Right lobe of liver (tissue), 6 donors: ENCODE data around the gene ANKAR. TPM values are rescaled to one million over a fixed set of nuclear protein-coding genes. Genes with fewer than 3 reads are reported as not detected.

Experiments
- ATAC-seq, 4 donors: fragments of 200-7000 bp; cut with Tn5 transposase; one replicate each; pipeline ENCODE4 v1.9.1; 2020; ENCODE audit warnings: mild to moderate bottlenecking in 4 of 4, moderate library complexity in 4 of 4
- DNase-seq, 3 donors: peaks; one replicate each; pipeline ENCODE4 v3.0.0-alpha.2; 2020
- H3K27ac ChIP-seq, 3 donors: fragments of 200-600 bp; one replicate each; pipeline ENCODE4 v1.8.0; 2022
- H3K27me3 ChIP-seq, 2 donors: fragments of 200-600 bp; one replicate each; pipeline ENCODE4 v1.8.0; 2022
- H3K36me3 ChIP-seq, 4 donors: fragments of 200-600 bp; sonication (generic) in 1 of 4; one replicate each; pipeline versions ENCODE4 v1.5.1 to v1.8.0; 2017 to 2022; ENCODE audit warnings: control low read depth in 1 of 4
- H3K4me1 ChIP-seq, 4 donors: fragments of 200-600 bp; sonication (generic) in 1 of 4; one replicate each; pipeline versions ENCODE4 v1.5.1 to v1.8.0; 2017 to 2022; ENCODE audit warnings: control low read depth in 1 of 4
- H3K4me3 ChIP-seq, 3 donors: fragments of 200-600 bp; one replicate each; pipeline ENCODE4 v1.8.0; 2022
- H3K9me3 ChIP-seq, 4 donors: fragments of 200-600 bp; sonication (generic) in 1 of 4; one replicate each; pipeline versions ENCODE4 v1.5.1 to v1.8.0; 2017 to 2022; ENCODE audit warnings: control low read depth in 1 of 4
- POLR2A ChIP-seq: fragments of 450-650 bp; IDR thresholded peaks from one replicate; pipeline ENCODE4 v1.6.1; 2017; ENCODE audit warnings: antibody characterized with exemption, mild to moderate bottlenecking
- WGBS: methylation state at CpG from one replicate; pipeline ENCODE4 v1.1.6; 2018; ENCODE audit warnings: low coverage, low lambda C conversion rate; ENCODE audit not compliant: insufficient coverage; ENCODE audit errors: missing lambda C conversion rate; 5-methylcytosine and 5-hydroxymethylcytosine counted together
- intact Hi-C, 2 donors: fragments of 100-400 bp; cut with DNase I; formaldehyde crosslinking; loops; one replicate each; pipeline versions ENCODE4 v1.11.2 to v1.14.1; 2022
- total RNA-seq, 6 experiments: library from RNA; depleted of rRNA in 2 of 6; stranded (reverse); fragments of >200 nt in 2 of 6; fragmentation: NEBNext Ultra II Directional in 3 of 6; extraction: Animal tissue kit (Norgen Biotek cat#: 25700) in 3 of 6; gene quantifications; one replicate each; pipeline versions ENCODE4 v1.1.0 to v1.2.4, GENCODE V29; 2016 to 2023
- TF ChIP-seq, protein P1 (sequence below), 4 donors: fragments of 200-600 bp in 3 of 4; fragments of 450-650 bp in 1 of 4; IDR thresholded peaks; one replicate each; pipeline versions ENCODE4 v1.5.1 to v1.8.0; 2016 to 2022; ENCODE audit warnings: antibody characterized with exemption in 4 of 4, mild to moderate bottlenecking in 2 of 4
- donor health status: DM: no; HTN: yes; CAD: no.
- donor health status: DM: no; HTN: no; CAD: no.
- donor health status: DM: no; HTN: no; CAD: no.
- donor health status: DM: no; HTN: yes; CAD: no.
- donor health status: DM: no; HTN: yes; CAD: no.

Gene ANKAR
- total RNA-seq, 6 experiments from 2014 or later, result 2.9 to 9.2 (median 4.8) TPM

DNA sequence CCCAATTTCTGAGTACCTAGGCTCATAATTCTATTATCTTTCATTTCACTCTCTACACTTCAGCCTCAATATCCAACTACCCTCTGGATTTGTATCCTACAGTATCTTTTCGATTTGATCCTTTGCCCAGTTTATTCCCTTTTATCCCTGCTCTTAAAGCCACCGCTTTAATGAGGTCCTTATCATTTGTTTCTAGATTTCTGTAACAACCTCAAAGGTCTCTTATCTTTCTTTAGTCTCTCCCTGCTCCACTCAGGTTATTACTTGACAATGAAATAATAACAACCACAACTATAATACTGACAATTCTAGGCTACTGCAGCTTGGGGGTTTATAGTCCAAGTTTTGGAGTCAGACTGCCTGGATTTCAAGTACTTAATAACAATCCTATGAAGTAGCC, 39.1 kb upstream of the ANKAR start:
- Histone ChIP-seq H3K27ac (no peak overlapping the region), H3K27me3 (no peaks in the 10 kb centered on the region), H3K9me3 (no peaks in the 10 kb centered on the region), H3K4me3 (no peak overlapping the region), H3K4me1 (no peaks in the 10 kb centered on the region), H3K36me3 (no peaks in the 10 kb centered on the region)
- DNase-seq (no peak), ATAC-seq (no peak)
- no peak for TF ChIP-seq POLR2A
- TF ChIP-seq, protein P1, sequence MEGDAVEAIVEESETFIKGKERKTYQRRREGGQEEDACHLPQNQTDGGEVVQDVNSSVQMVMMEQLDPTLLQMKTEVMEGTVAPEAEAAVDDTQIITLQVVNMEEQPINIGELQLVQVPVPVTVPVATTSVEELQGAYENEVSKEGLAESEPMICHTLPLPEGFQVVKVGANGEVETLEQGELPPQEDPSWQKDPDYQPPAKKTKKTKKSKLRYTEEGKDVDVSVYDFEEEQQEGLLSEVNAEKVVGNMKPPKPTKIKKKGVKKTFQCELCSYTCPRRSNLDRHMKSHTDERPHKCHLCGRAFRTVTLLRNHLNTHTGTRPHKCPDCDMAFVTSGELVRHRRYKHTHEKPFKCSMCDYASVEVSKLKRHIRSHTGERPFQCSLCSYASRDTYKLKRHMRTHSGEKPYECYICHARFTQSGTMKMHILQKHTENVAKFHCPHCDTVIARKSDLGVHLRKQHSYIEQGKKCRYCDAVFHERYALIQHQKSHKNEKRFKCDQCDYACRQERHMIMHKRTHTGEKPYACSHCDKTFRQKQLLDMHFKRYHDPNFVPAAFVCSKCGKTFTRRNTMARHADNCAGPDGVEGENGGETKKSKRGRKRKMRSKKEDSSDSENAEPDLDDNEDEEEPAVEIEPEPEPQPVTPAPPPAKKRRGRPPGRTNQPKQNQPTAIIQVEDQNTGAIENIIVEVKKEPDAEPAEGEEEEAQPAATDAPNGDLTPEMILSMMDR (IDR thresholded peaks at IDR 0.05), result no peak
- 86% methylated on average over 2 of the region's 2 CpGs for WGBS
- intact Hi-C loops, result loop anchor here in 1 of 2 donors (10.0 kb wide), 1 partner anchor 161 kb away; no protein-coding TSS in a partner anchor

DNA sequence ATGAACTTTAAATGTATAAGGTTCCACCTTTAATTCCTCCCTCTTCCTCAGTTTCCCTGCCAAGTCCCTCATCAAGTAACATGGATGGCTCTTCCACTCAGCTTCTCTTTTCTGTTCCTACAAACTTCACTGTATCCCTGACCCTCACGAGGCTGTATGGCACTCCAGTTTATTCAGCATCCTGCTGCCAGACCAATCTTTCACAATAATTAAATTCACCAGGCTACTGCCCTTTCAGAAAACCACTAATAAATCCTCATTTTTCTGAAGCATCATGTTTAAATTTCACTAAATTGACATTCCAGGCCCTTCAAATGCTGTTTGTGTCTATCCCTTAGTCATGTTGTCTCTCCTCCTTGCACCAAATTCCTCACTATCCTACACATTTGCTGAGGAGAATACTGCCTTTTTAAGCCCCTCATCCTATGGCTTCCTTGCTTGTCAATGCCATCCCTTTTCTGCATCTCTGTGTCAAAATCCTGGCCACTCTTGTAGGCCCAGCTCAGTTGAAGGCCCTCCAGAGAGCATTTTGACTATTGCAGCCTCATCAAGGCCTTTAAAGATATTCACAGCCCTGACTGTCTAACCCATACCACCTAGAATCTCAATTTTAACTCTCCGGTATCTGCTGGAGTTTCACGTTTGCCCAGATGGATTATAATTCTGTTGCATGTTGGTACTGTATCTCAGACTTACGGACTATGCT, 36.0 kb upstream of the ANKAR start:
- intact Hi-C loops, result loop anchor here in 1 of 2 donors (10.0 kb wide), 1 partner anchor 164 kb away; no protein-coding TSS in a partner anchor
- no peak for ATAC-seq

DNA sequence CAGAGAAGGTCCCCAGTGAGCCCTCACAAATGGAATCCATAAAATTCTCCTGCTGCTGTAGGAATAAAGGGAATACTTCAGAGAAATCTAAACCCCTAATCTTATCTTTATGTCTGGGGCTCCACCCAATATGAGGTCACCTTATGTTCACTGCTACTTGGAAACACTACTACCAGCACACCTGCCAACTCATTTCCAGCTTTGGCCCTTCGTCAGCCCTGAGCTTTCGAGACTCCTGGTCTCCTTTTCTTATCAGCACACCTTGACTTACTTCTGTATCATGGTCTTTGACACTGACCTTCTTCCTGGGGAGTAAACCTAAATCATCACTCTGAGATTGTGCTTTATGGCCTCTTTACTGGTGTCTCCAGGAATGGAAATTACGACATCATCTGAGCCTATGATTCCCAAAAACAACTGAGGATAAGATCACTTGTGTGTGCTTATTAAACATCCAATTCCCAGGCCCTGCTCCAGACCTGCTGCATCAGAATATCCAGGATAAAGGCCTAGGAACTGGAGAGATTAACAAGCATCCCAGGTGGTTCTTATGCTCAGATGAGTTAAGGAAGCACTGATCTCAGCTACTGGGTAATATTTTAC, 35.4 kb upstream of the ANKAR start:
- Histone ChIP-seq H3K27ac (no peak overlapping the region), H3K36me3 (no peaks in the 10 kb centered on the region), H3K4me3 (no peak overlapping the region), H3K4me1 (no peaks in the 10 kb centered on the region), H3K9me3 (no peaks in the 10 kb centered on the region), H3K27me3 (no peaks in the 10 kb centered on the region)
- ATAC-seq (no peak), DNase-seq (no peak)
- intact Hi-C loops, result loop anchor here in 1 of 2 donors (10.0 kb wide), 1 partner anchor 164 kb away; no protein-coding TSS in a partner anchor
- no peak for TF ChIP-seq POLR2A
- TF ChIP-seq, protein P1 (IDR thresholded peaks at IDR 0.05), result no peak
- 59% methylated on average over 3 of the region's 3 CpGs for WGBS

More for the DNA sequence above, 36.0 kb upstream of the ANKAR start:
- WGBS, result 85% methylated on average over 4 of the region's 4 CpGs
- DNase-seq, result no peak
- TF ChIP-seq POLR2A, result no peak
- TF ChIP-seq, protein P1 (IDR thresholded peaks at IDR 0.05), result no peak
- no peak overlapping the region for H3K4me3 ChIP-seq
- no peak overlapping the region for H3K27ac ChIP-seq
- no peaks in the 10 kb centered on the region for H3K9me3 ChIP-seq
- H3K27me3 ChIP-seq, result no peaks in the 10 kb centered on the region
- no peaks in the 10 kb centered on the region for H3K4me1 ChIP-seq
- no peaks in the 10 kb centered on the region for H3K36me3 ChIP-seq

DNA sequence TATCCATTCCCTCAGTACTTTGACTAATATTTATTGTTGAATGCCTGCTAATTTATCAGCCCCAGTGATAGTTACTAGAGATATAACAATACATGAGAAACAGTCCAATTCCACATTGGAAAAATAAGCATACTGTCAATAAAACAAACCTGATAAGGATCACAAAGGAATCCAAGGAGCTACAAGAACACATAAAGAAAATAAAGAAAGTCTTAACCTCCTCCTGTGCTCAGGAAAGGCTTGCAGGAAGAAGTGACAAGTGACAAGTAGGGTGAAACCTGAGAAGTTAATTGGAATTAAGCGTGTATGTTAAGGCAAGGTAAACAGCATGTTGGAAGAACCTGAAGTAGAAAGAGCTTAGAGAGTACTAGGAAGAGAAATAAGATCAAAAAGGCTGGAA, 33.5 kb upstream of the ANKAR start:
- no peaks in the 10 kb centered on the region for H3K9me3 ChIP-seq
- WGBS, result 80% methylated on average over 1 of the region's 1 CpG
- H3K4me1 ChIP-seq, result no peaks in the 10 kb centered on the region
- ATAC-seq (no peak), DNase-seq (no peak)
- intact Hi-C loops, result no loop called here
- no peaks in the 10 kb centered on the region for H3K36me3 ChIP-seq
- H3K4me3 ChIP-seq, result no peak overlapping the region
- H3K27me3 ChIP-seq, result no peaks in the 10 kb centered on the region
- no peak overlapping the region for H3K27ac ChIP-seq
- TF ChIP-seq, protein P1 (IDR thresholded peaks at IDR 0.05), result no peak
- TF ChIP-seq POLR2A, result no peak
